Esophagus mucosa (tissue), 1 donor: ENCODE measurements around the gene SLC22A4. TPM values are rescaled to one million over a fixed set of nuclear protein-coding genes. Genes with fewer than 3 reads are reported as not detected.

Experiments used
- ATAC-seq: fragments of 200-7000 bp; cut with Tn5 transposase; one replicate; pipeline ENCODE4 v1.9.1; 2020
- total RNA-seq: library from RNA; stranded (reverse); gene quantifications from one replicate; pipeline ENCODE4 v1.2.4, GENCODE V29; 2023
- donor health status: DM: yes; HTN: yes; CAD: no.

SLC22A4 gene
- total RNA-seq, 1 donor from 2014 or later, result 0.28 TPM

DNA sequence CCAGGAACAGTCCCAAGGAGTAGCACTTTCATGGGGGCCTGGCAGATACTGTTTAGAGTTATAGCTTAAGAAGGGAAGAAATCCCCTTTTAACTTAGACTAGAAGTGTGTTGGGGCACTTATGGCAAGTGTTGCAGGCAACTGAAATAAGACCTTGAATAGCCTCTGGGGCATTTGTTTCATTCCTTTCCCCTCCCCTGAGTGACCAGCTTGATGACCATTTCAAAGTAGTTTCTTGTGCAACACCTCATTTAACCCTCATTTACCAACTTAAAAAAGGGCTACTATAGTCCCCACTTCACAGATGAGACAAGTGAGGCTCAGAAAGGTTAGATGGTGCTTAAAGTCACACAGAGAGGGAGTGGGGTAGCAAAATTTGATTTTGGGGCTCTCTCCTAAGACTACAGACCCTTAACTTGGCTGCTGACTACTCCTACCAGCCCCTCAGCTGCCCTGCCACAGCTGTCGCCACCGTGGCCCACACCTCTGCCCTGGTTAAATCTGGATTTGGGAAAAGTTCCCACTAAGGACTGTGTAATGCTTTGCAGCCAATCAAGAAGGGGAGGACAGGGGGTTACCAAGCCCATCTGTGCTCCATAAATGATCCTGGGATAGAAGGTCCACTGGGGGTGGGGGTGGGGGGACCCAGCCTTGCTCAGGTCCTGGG lies 31.2 kb upstream of the SLC22A4 start:
- ATAC-seq, result no peak

DNA sequence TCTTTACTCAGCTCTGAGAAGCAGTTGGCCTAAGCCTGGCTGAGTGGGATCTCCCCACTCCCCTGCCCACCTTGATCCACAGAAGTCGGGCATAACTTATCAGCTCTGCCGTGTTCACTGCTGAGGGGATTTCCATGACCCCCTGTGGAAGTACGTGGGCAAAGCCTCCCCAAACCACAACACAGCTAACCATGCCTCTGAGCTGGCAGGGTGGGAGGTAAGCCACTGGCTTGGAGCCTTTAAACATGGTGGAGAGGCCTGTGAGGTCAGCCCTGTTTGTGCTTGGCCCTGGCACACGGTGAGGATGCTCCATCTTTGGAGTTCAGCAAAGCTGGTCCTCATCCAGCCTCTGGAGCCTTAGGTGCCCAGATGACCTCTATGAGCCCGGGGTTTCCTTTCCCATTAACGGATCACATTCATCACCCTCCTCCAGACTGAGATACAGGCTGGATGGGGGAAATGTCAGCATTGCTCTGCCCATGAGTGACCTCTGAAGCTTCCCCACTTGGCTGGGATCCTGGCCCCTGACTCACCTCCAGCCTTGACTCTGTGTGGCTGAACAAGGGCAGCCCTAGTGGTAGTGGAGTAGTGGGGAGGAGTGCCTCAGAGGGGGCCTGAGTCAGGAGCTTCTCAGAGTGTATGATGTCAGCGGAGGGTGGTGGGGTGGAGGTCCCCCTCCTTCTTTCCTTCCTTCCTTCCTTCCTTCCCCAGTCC lies 30.5 kb upstream of the SLC22A4 start:
- ATAC-seq, result no peak

DNA sequence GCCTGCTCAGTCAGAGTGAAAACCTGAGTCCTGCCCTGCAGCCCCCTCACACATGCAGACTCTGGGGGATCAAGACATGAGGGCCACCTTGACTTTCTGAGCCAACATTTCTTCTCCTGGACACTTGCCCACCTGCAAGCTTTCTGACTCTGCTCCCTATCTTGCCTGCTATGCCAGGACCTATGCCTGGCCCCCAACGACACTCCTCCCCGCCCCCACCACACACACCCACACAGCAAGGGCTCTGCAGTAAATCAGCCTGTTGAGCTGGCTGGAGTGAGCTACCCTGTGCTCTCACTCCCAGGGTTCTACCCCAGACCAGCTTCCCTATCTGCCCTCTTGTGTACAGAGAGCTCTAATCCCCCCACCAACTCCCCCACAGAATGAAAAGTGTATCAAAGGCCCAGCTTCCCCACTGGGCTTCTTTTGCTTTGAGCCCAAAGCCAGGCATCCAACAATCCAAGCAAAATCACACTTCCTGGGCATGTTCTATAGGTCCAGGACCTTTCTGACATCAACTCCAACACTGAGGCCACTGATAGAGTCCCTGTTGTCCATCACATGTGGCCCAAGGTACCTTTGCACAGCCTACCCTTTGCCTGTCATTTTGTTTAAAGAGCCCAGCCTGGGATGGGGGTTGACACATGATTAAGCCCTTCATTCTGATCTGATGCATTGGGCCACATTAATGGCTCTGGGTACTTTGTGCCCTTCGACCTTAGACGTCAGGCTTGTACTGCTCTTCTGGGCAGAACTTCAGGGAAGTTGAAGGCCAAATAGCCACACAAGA lies 29.5 kb upstream of the SLC22A4 start:
- ATAC-seq, result no peak

GRCh38 chr5:132265336-132266030 lies 28.7 kb upstream of the SLC22A4 start:
- ATAC-seq, result peak; percentile 62

DNA sequence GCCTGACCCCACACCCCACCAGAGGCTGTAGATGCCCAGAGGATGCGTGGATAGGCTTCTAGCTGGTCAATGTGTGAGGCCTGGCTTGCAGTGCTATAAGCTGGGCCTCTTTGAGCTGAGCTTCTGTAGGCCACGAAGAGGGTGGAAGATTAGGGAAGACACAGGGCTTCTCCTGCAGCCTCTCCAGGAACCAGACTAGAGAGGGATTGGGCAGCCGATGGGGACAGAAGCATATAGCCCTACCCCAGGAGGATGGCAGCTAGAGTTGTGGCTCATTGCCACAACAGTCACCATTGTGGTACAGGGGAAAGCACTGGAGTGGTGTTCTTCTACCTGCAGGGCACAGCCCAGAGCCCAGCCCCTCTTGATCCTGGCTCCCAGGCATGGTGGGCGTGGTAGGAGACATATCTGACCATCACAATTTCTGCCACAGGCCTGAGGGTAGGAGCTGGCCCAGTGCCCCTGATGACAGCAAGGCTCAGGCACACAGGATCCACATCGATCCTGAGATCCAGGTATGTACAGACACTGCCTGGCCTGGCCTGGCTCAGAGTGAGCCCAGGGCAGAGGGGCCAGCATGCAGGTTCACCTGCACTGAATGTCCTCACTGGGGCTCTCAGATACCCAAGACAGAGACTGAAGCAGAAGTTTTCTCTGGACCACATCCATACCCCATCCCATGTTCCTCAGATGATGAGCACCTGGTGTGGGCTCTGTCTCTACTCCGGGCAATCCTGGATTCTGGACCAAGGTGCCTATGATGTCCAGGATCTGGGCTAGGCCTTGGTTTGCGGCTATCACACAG lies 28.0 kb upstream of the SLC22A4 start:
- ATAC-seq, result no peak

- no peak for ATAC-seq
These were observed 27.4 kb upstream of the SLC22A4 start for GRCh38 chr5:132266836-132267160.

GRCh38 chr5:132267166-132267739 lies 26.9 kb upstream of the SLC22A4 start:
- ATAC-seq, result no peak

DNA sequence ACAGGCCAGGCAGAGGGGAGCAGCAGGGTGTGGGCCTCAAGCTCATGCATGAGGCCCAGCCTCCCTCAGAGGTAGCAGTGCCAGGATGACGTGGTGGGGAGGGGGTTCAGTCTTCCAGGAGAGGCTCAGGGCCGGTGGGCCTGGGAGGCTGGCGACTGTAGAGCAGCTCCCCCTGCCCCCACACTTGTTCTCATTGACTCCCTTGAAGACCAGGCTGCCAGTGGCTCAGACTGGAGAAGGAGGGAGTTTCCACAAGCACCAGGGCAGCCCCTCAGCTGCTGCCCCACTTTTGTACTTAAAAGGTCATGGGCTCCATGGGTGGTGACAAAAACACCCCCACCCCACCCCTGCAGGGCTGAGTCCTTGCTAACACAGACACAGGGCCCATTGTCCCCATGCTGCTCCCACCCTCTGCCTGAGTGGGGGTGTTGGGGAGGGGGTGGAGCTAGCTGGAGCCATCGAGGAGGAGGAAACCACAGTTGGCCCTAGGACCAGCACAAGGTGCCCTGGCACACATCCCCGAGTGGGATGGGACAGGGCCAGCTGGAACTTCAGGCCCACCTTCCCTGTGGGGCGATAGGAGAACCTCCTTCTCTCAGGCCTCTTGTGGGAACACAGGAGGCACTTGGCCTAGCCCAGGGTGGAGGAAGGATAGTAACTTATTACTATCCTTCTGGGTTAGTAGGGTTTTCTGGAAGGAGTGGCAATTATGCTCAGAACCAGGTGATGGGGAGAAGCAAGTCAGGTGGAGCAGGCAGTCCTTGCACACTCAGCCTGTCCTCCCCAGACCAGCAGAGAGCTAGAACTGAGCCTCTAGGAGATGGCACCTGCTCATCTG lies 26.0 kb upstream of the SLC22A4 start:
- no peak for ATAC-seq

- no peak for ATAC-seq
These were observed 25.2 kb upstream of the SLC22A4 start for GRCh38 chr5:132268769-132269551.

DNA sequence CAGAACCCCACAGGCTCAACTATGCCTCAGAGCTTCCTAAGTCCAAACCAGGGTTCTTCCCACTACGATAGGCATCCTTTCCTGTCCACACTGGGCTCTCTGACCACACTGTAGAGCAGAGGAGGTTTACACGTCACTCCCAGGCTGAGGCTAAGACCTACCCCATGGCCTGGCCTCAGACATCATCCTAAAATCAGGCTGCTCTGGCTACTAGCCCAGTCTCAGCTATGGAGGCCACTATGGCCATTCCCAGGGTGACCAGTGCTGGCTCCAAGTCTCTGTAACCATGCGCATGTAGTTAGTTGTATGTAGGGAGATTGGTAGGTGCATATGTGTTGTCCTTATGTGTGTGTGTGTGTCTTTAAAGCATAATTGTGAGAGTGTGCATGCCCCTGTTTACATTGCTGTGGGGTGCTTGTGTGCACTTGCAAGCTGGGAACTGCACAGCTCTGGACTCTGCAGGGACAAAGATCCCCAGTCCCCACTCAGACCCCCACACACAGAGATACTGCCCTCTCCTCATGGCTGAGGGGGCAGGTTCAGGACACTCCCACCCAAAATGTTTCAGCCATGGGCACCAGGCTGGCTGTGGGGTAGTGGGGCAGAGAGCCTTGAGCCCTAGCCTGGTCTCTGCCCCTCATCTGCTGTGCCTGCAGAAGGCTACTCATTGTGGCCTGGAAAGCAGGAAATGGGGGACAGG lies 24.4 kb upstream of the SLC22A4 start:
- ATAC-seq, result no peak

DNA sequence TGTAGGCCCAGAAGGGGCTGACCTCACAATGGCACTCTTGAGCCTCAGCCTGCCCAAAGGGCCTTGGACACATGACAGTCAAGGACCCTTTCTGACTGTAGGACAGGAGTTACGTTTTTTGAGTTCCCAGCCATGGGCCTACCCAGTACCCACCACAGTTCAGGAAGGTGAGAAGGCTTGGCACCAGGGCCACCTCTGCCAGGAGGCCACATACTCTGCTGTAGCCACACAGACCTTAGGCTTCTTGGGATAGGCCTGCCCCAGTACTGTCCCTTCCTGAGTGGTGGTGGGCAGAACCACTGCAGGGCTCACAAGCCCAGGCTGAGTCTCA lies 23.9 kb upstream of the SLC22A4 start:
- ATAC-seq, result no peak

DNA sequence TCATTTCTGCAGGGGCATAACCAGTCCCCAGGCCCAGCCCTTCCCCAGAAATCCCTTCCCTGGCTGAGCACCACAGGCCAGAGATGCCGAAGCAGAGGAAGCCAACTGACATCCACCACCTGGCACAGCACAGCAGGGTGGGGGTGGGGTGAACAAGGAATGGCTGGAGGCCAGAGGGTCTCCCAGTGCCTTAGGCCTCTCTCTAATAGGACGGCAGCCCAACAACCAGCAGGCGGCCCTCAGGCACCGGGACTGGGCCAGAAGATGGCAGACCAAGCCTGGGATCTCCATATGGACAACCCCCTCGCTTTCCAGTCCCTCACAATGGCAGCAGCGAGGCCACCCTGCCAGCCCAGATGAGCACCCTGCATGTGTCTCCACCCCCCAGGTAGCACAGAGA lies 23.5 kb upstream of the SLC22A4 start:
- ATAC-seq, result no peak

GRCh38 chr5:132271251-132272246 lies 22.6 kb upstream of the SLC22A4 start:
- ATAC-seq, result no peak

DNA sequence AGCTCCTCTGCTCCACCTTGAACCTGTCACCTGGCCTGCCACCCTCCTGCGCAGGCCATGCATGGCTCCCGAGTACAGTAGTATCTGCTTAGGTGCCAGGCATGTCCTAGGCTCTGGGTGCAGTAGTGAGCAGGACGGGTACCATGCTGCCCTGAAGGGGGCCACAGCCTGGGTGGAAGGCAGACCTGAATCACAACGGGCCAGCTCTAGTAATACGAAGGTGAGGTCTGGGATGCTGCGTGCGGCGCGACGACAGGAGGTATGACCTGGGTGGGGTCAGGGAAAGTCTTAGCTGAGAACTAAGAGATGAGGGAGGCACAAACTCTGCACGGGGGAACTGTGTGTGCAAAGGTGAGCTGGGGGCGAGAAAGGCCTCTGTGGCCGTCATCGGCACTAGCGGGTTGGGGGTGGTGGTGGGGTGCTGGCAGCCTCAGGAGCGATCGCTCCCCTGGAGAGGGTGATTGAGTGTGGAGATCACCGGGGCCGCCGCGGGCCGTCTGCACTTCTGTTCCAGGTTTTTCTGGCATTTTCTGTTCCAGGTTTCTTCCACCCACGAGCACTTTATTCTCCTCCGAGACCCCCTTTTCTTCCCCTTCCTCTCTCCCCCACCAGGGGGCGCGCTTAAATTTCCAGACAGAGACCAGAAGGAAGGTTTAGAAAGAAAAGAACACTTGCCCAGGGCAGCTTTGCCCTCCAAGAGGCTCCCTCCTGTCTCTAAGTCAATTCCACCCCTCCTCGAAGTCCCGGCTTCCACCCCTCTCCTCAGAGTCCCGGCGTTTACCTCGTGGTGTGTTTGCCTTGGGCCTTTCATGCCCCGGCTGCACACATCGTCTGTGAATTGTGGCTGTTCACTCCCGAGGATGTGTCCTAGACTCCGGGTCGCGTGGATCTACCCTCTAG lies 21.6 kb upstream of the SLC22A4 start:
- ATAC-seq, result no peak

- no peak for ATAC-seq
These were observed 20.6 kb upstream of the SLC22A4 start for GRCh38 chr5:132273631-132274030.

- peak; percentile 73 for ATAC-seq
These were observed 20.0 kb upstream of the SLC22A4 start for GRCh38 chr5:132274050-132274792.
